Kidney (tissue), 14 donors: ENCODE results near the gene KANK4. TPM values are rescaled to one million over a fixed set of nuclear protein-coding genes. Genes with fewer than 3 reads are reported as not detected.

Experiments used
- DNase-seq, 5 donors: peaks; one replicate each; pipeline ENCODE4 v3.0.0-alpha.2; 2013 to 2020
- FAIRE-seq: peaks from 2 replicates; lab custom pipeline; 2012; peaks lifted over from hg19 to GRCh38; lab: Jason Lieb, UNC
- H3K27ac ChIP-seq, 2 donors: one replicate each; pipeline ENCODE4 v1.7.0; 2013; ENCODE audit warnings: low read depth in 2 of 2, low read length in 2 of 2, inconsistent platforms in 1 of 2
- H3K27me3 ChIP-seq: one replicate; pipeline ENCODE4 v1.7.1; 2013; ENCODE audit warnings: low read length, inconsistent platforms; ENCODE audit not compliant: control insufficient read depth, insufficient read depth
- H3K36me3 ChIP-seq, 3 donors: one replicate each; pipeline versions ENCODE4 v1.7.0 to v1.7.1; 2013; ENCODE audit warnings: low read length in 3 of 3, control low read depth in 1 of 3, inconsistent platforms in 1 of 3; ENCODE audit not compliant: insufficient read depth in 3 of 3, control insufficient read depth in 2 of 3
- H3K4me1 ChIP-seq, 3 donors: one replicate each; pipeline versions ENCODE4 v1.7.0 to v1.7.1; 2013; ENCODE audit warnings: low read length in 3 of 3, inconsistent platforms in 1 of 3, low read depth in 1 of 3; ENCODE audit not compliant: control insufficient read depth in 2 of 3, insufficient read depth in 2 of 3
- H3K4me3 ChIP-seq, 3 donors: one replicate each; pipeline versions ENCODE4 v1.7.0 to v1.8.1; 2013; ENCODE audit warnings: low read length in 3 of 3, control low read depth in 1 of 3, inconsistent platforms in 1 of 3
- H3K9ac ChIP-seq, 3 donors: one replicate each; pipeline versions ENCODE4 v1.7.0 to v1.7.1; 2013; ENCODE audit warnings: low read length in 3 of 3, control low read depth in 1 of 3, inconsistent platforms in 1 of 3
- H3K9me3 ChIP-seq, 3 donors: one replicate each; pipeline versions ENCODE4 v1.7.0 to v1.7.1; 2013; ENCODE audit warnings: low read length in 3 of 3, control low read depth in 1 of 3, inconsistent platforms in 1 of 3; ENCODE audit not compliant: control insufficient read depth in 2 of 3, insufficient read depth in 1 of 3
- CTCF ChIP-seq: IDR thresholded peaks from 3 replicates; pipeline ENCODE4 v1.5.1; 2012; ENCODE audit warnings: mild to moderate bottlenecking, moderate library complexity, borderline replicate concordance; ENCODE audit not compliant: insufficient read depth; ENCODE audit errors: extremely low read depth
- intact Hi-C: fragments of 100-400 bp; cut with DNase I; formaldehyde crosslinking; loops from one replicate; pipeline ENCODE4 v1.11.1; 2022
- polyA plus RNA-seq: library from polyadenylated mRNA; stranded (reverse); fragments of 350-450 nt; fragmentation: Illumina TruSeq; extraction: RNeasy Lipid Tissue Mini Kit (QIAGEN cat#74804); gene quantifications from one replicate; pipeline ENCODE4 v1.2.3, GENCODE V29; 2014; ENCODE audit warnings: low read depth, low replicate concordance; ENCODE audit not compliant: insufficient read depth
- total RNA-seq: library from RNA; stranded (reverse); fragmentation: NEBNext Ultra II Directional; extraction: Animal tissue kit (Norgen Biotek cat#: 25700); gene quantifications from one replicate; pipeline ENCODE4 v1.2.1, GENCODE V29; 2021
- donor health status: control.
- donor health status: control.
- donor health status: control.
- donor health status: control.
- donor health status: control.
- donor health status: DM: yes; HTN: yes; CAD: no.
- donor health status: Normal renal cell carcinoma (clear cell type).

KANK4 gene
- total and polyA plus RNA-seq, 2 donors from 2014 or later: 0.28 to 0.50 TPM

GRCh38 chr1:62327360-62328055, 8.3 kb upstream of the KANK4 start:
- intact Hi-C loops: no loop called here
- TF ChIP-seq CTCF: no peak
- no peaks in the 10 kb centered on the region for H3K36me3 ChIP-seq
- no peak overlapping the region for H3K4me3 ChIP-seq
- H3K9me3 ChIP-seq: no peaks in the 10 kb centered on the region
- no peak for DNase-seq
- H3K4me1 ChIP-seq: no peaks in the 10 kb centered on the region
- H3K9ac ChIP-seq: no peak overlapping the region
- no peaks in the 10 kb centered on the region for H3K27me3 ChIP-seq
- FAIRE-seq: no peak
- H3K27ac ChIP-seq: no peak overlapping the region

GRCh38 chr1:62325681-62326080, 6.4 kb upstream of the KANK4 start:
- no peak overlapping the region for H3K9ac ChIP-seq
- H3K4me1 ChIP-seq: no peaks in the 10 kb centered on the region
- no peaks in the 10 kb centered on the region for H3K36me3 ChIP-seq
- H3K27ac ChIP-seq: no peak overlapping the region
- DNase-seq: no peak
- no peak for FAIRE-seq
- intact Hi-C loops: no loop called here
- no peak overlapping the region for H3K4me3 ChIP-seq
- TF ChIP-seq CTCF: no peak
- no peaks in the 10 kb centered on the region for H3K9me3 ChIP-seq
- no peaks in the 10 kb centered on the region for H3K27me3 ChIP-seq

GRCh38 chr1:62325081-62325480, 5.8 kb upstream of the KANK4 start:
- Histone ChIP-seq H3K27me3 (no peaks in the 10 kb centered on the region), H3K36me3 (no peaks in the 10 kb centered on the region), H3K9ac (no peak overlapping the region), H3K27ac (no peak overlapping the region), H3K4me1 (no peaks in the 10 kb centered on the region), H3K9me3 (no peaks in the 10 kb centered on the region), H3K4me3 (no peak overlapping the region)
- intact Hi-C loops: no loop called here
- DNase-seq: no peak
- no peak for TF ChIP-seq CTCF
- FAIRE-seq: no peak

- DNase-seq (no peak), FAIRE-seq (no peak)
- no peak overlapping the region for H3K9ac ChIP-seq
- H3K27me3 ChIP-seq: no peaks in the 10 kb centered on the region
- H3K9me3 ChIP-seq: no peaks in the 10 kb centered on the region
- H3K36me3 ChIP-seq: no peaks in the 10 kb centered on the region
- H3K4me3 ChIP-seq: no peak overlapping the region
- intact Hi-C loops: no loop called here
- TF ChIP-seq CTCF: no peak
- no peak overlapping the region for H3K27ac ChIP-seq
- H3K4me1 ChIP-seq: no peaks in the 10 kb centered on the region
These were observed 2.2 kb upstream of the KANK4 start for GRCh38 chr1:62321446-62321845.
